ENCODE data around the gene MSANTD1.

The MSANTD1 gene

GRCh38 chr4:3304831-3305609 is 56.1 kb downstream of the MSANTD1 start:
- no peak for FAIRE-seq

DNA sequence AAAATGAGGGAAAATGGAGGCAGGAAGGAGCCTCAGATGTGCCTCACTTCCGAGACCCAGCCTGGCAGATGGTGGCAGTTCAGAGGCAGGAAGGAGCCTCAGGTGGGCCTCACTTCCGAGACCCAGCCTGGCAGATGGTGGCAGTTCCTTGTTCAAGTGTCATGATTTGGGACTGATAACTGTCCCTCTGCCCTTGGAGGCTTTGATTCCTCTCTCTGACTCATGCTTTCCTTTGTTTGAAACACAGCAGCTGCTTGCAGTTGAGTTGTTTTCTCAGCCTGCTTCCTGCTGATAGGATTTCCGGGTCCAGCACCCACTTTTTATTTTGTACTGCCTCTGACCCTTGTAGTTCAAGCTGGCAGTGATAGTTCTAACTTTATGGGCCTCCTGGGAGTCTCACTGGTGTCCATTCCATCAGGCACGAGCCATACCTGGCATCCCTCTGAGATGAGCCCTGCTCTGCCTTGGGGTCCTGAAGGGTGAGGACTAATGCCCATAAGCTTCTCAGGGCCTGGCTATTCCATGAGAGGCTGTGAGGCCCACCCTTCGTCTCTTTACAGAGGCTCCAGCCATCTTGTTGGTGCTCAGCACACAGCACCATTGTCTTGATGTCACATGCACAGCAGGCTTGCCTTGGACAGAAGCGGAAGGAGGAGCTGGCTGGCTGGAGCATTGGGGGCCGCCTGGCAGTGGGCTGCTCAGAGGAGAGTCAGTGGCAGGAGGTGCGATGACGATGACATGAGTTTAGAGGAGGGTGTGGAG is 56.8 kb downstream of the MSANTD1 start:
- FAIRE-seq = no peak

Measured in TTC549 (cell line).